CD4-positive, alpha-beta T cell treated with Interleukin-6 at 100 ng/mL for 8 hours (primary cell): Measurements from ENCODE around the gene EML3.
"Not testable (repeated sequence)": the region's sequence is repeated elsewhere in the genome, so short reads cannot be mapped to it uniquely, and the experiment has no call there.

Experiments
- DNase-seq: peaks from one replicate; pipeline ENCODE4 v3.0.0-alpha.2; 2020; ENCODE audit warnings: mixed read lengths, low spot score

EML3 gene, protein sequence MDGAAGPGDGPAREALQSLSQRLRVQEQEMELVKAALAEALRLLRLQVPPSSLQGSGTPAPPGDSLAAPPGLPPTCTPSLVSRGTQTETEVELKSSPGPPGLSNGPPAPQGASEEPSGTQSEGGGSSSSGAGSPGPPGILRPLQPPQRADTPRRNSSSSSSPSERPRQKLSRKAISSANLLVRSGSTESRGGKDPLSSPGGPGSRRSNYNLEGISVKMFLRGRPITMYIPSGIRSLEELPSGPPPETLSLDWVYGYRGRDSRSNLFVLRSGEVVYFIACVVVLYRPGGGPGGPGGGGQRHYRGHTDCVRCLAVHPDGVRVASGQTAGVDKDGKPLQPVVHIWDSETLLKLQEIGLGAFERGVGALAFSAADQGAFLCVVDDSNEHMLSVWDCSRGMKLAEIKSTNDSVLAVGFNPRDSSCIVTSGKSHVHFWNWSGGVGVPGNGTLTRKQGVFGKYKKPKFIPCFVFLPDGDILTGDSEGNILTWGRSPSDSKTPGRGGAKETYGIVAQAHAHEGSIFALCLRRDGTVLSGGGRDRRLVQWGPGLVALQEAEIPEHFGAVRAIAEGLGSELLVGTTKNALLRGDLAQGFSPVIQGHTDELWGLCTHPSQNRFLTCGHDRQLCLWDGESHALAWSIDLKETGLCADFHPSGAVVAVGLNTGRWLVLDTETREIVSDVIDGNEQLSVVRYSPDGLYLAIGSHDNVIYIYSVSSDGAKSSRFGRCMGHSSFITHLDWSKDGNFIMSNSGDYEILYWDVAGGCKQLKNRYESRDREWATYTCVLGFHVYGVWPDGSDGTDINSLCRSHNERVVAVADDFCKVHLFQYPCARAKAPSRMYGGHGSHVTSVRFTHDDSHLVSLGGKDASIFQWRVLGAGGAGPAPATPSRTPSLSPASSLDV

DNA sequence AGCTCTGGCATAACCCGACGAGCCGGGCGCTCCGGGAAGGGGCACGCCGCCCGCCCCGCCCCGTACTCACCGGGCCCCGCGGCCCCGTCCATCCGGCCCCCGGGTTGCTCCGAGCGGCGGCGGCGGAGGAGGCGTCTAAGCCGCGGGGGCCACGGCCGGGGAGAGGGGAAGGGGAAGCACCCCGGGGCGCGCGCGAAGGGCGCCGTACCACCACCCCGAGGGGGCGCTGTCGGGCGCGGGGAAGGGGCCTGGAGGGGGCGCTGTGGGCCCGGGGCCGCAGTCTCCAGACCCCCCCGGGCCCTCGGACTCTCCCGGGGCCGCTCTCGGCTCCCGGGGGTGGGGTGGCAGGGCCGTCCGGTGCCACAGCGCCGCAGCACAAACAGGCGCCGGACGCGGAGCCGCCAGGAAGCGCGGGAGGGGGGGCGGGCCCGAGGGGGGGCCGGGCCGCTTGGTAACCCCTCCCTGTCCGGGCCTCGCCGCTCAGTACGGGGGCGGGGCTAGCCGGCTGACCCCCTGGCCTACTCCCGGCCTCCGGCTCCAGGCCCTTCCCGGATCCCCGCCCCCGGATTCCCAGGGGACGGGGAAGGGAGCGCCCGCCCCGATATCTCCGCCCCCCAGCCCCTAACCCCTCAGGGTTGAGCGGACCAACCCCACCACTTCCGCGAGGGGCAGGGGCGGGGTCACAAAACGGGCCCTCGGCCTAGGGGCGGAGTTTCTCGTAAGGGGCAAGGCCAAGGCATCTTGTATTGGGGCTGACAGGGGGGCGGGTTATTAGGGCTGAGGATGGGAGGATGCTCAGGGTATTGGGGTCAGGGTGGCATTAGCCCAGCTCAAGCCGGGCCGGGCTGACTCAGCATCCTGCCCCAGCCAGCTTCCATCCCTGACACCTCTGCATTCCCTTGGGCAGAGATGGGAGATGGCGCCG, at the start of gene EML3, which contains the start of gene ROM1:
EML3 (minus strand) TSS at position 410 of the 925 bp plus-strand sequence; CDS start at position 92, 318 bp downstream.
ROM1 (plus strand) TSS at position 892 of the 925 bp plus-strand sequence; CDS start at position 917, 25 bp downstream.
- DNase-seq = peak; percentile 91

- DNase-seq = no peak
Measured at GRCh38 chr11:62656796-62657429, 44.3 kb upstream of the EML3 start.

GRCh38 chr11:62654297-62654696, 41.7 kb upstream of the EML3 start:
- DNase-seq = no peak

GRCh38 chr11:62652161-62653006, 39.8 kb upstream of the EML3 start:
- no peak for DNase-seq

GRCh38 chr11:62650283-62650682, 37.7 kb upstream of the EML3 start:
- not testable (repeated sequence) for DNase-seq

- DNase-seq = no peak
Measured at GRCh38 chr11:62649486-62649885, 36.9 kb upstream of the EML3 start.

DNA sequence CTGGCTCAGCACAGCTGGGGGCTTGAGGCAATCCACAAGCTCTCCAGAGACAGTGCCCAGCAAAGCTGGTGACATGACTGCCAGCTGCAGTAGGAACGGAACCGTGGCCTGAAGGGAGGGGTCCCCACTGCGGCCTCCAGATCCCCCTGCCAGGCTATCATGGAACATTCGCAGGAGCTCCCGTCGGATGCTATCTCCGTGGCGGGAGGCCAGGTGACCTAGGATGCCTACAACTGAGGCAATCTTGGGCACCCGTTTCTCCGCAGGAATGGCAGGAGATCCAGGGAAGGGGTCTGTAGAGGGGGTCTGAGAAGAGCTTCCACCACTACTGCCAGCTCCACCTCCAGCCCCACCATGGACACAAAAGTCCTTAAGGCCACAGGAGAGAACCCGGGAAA, 36.4 kb upstream of the EML3 start:
- no peak for DNase-seq

DNA sequence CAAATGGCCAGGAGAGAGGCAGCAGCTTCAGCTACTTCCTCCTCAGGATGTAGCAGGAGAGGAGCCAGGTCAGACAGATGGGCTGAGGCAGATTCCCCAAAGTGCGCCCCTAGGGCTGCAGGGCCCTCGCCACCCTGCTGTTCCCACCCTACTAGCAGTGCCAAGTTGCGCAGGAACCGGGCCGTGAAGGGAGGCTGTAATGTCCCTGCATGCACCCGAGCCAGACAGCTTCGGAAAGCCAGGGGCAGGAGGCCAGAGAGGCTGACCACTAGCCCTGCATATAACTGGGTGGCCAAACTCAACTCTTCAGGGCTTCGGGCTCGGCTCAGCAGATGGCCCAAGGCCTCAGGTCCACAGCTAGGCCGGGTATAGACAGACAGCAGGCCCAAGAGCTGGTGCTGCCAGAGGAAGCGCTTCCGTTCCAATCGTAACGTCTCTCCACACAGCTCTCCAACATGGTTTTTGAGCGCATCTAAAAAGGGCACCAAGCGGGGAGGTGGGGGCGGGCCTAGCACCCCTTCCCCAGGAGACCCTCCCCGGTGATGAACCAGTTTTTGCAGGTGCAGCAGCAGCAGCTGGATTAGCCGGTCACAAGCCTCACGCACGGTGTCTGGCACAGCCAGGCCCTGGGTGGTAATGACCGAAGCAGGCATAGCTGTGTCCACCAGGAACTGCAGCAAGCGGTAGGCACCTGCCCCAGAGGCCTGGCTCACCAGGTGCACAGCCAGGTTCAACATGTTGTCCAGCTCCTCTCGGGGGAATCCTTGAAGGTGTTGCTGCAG, 35.8 kb upstream of the EML3 start:
- no peak for DNase-seq

GRCh38 chr11:62647609-62648005, 35.0 kb upstream of the EML3 start:
- no peak for DNase-seq

- no peak for DNase-seq
Measured at GRCh38 chr11:62646825-62647608, 34.4 kb upstream of the EML3 start.

- DNase-seq = peak; percentile 98
Measured at GRCh38 chr11:62645946-62646824, 33.6 kb upstream of the EML3 start, which contains the start of gene GANAB. TSS of gene GANAB (minus strand) at chr11:62646613. CDS start at chr11:62646599, 14 bp downstream.

DNA sequence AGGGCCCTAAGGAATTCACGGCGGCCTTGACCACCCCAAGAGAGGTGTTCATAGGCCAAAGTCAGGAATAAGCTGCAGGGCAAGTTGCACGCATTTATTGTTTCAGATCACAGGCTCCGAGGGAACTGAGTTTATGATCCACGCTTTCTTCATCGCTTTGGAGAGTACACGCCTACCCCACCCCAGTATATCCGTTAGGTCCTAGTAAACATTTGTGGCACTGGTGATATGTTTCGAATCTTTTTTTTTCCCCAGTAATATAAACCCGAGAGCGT, 33.0 kb upstream of the EML3 start:
- DNase-seq = no peak

- no peak for DNase-seq
Measured at GRCh38 chr11:62644220-62644619, 31.6 kb upstream of the EML3 start.

- DNase-seq = no peak
Measured at GRCh38 chr11:62632492-62632891, 19.9 kb upstream of the EML3 start.

DNA sequence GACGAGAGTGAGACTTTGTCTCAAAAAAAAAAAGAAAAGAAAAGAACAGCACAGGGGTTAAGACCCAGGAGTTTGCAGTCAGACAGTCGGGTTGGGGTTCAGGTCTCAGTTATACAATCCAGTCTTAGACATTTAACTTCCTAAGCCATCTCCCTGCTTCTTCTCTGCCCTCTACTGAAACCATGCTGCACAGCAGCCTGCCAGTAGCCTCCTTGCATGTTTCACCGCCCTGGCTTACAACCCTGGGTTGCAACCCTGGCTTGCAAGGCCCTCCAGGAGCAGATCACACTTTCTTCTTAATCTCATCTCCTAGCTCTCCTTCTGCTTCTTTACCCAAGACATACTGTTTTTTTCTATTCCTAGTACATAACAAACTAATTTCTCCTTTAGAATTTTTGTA, 15.1 kb upstream of the EML3 start:
- DNase-seq = no peak

DNA sequence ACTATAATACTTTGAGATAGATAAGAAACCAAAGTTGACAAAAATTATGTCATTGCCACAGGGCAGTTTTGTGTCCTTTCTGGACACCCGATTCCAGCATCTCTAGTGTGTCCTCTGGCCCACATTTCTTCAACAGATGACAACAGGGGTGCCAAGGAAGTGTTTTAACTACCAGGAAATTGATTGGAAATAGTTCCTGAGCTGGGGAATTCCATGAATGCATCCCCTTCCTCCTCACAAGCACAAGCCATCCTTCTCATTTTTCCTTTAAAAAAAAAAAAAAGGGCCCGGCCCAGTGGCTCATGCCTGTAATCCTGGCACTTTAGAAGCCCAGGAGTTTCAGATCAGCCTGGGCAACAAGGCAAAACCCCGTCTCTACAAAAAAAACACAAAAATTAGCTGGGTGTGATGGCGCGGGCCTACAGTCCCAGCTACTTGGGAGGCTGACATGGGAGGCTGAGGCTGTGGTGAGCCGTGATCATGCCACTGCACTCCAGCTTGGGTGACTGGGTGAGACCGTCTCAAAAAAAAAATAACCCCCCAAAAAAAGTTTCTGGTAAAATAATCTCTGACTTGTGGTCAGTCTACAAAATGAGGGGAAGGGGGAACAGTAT, 10.0 kb upstream of the EML3 start:
- no peak for DNase-seq
